Lower lobe of right lung (tissue), 2 donors: ENCODE data around the gene AATF. TPM values are rescaled to one million over a fixed set of nuclear protein-coding genes. Genes with fewer than 3 reads are reported as not detected.

Source experiments
- ATAC-seq, 2 donors: fragments of 200-7000 bp; cut with Tn5 transposase; one replicate each; pipeline ENCODE4 v1.9.1; 2020 to 2022; ENCODE audit warnings: mild to moderate bottlenecking in 2 of 2, moderate library complexity in 2 of 2
- DNase-seq: peaks from one replicate; pipeline ENCODE4 v3.0.0-alpha.2; 2020
- H3K27ac ChIP-seq: fragments of 200-600 bp; one replicate; pipeline ENCODE4 v1.8.0; 2022
- H3K27me3 ChIP-seq: fragments of 200-600 bp; one replicate; pipeline ENCODE4 v1.8.0; 2022; ENCODE audit warnings: low read depth
- H3K36me3 ChIP-seq: fragments of 200-600 bp; one replicate; pipeline ENCODE4 v1.8.0; 2022; ENCODE audit warnings: mild to moderate bottlenecking
- H3K4me1 ChIP-seq: fragments of 200-600 bp; one replicate; pipeline ENCODE4 v1.8.0; 2022
- H3K4me3 ChIP-seq: fragments of 200-600 bp; one replicate; pipeline ENCODE4 v1.8.0; 2022; ENCODE audit warnings: mild to moderate bottlenecking
- H3K9me3 ChIP-seq: fragments of 200-600 bp; one replicate; pipeline ENCODE4 v1.8.0; 2022
- CTCF ChIP-seq: fragments of 200-600 bp; IDR thresholded peaks from one replicate; pipeline ENCODE4 v1.8.0; 2022; ENCODE audit warnings: antibody characterized with exemption, mild to moderate bottlenecking
- intact Hi-C: fragments of 100-400 bp; cut with DNase I; formaldehyde crosslinking; loops from one replicate; pipeline ENCODE4 v1.11.0; 2022
- total RNA-seq: library from RNA; stranded (reverse); fragmentation: NEBNext Ultra II Directional; extraction: Animal tissue kit (Norgen Biotek cat#: 25700); gene quantifications from one replicate; pipeline ENCODE4 v1.2.1, GENCODE V29; 2021
- donor health status: DM: no; HTN: yes; CAD: no; lungs with severe emphysema.

The AATF gene
- total RNA-seq, 1 donor from 2014 or later = 39.6 TPM

- H3K4me3 ChIP-seq = no peak overlapping the region
- H3K36me3 ChIP-seq = peaks cover 36% of the 10 kb centered on the region
Observed at GRCh38 chr17:37051833-37052232, 103.1 kb downstream of the AATF start.

GRCh38 chr17:37052450-37052849 lies 103.7 kb downstream of the AATF start:
- Histone ChIP-seq H3K27me3 (no peaks in the 10 kb centered on the region), H3K36me3 (peaks cover 43% of the 10 kb centered on the region), H3K4me3 (no peak overlapping the region), H3K9me3 (no peaks in the 10 kb centered on the region), H3K4me1 (no peaks in the 10 kb centered on the region), H3K27ac (no peak overlapping the region)
- DNase-seq (no peak), ATAC-seq (no peak)
- intact Hi-C loops = no loop called here
- TF ChIP-seq CTCF = no peak

More at GRCh38 chr17:37051833-37052232, 103.1 kb downstream of the AATF start:
- DNase-seq (no peak), ATAC-seq (no peak)
- H3K4me1 ChIP-seq = no peaks in the 10 kb centered on the region
- intact Hi-C loops = no loop called here
- no peak for TF ChIP-seq CTCF
- H3K27me3 ChIP-seq = no peaks in the 10 kb centered on the region
- H3K27ac ChIP-seq = no peak overlapping the region
- no peaks in the 10 kb centered on the region for H3K9me3 ChIP-seq

GRCh38 chr17:37054894-37055293 lies 106.1 kb downstream of the AATF start:
- Histone ChIP-seq H3K4me3 (no peak overlapping the region), H3K27ac (no peak overlapping the region), H3K4me1 (no peaks in the 10 kb centered on the region), H3K9me3 (no peaks in the 10 kb centered on the region), H3K36me3 (peaks cover 42% of the 10 kb centered on the region), H3K27me3 (no peaks in the 10 kb centered on the region)
- no peak for DNase-seq
- intact Hi-C loops = no loop called here
- no peak for ATAC-seq
- TF ChIP-seq CTCF = no peak

- peaks cover 28% of the 10 kb centered on the region for H3K36me3 ChIP-seq
- no peaks in the 10 kb centered on the region for H3K27me3 ChIP-seq
- DNase-seq (no peak), ATAC-seq (no peak)
- no peak overlapping the region for H3K4me3 ChIP-seq
- intact Hi-C loops = no loop called here
- H3K27ac ChIP-seq = no peak overlapping the region
- no peak for TF ChIP-seq CTCF
- no peaks in the 10 kb centered on the region for H3K9me3 ChIP-seq
- no peaks in the 10 kb centered on the region for H3K4me1 ChIP-seq
Observed at GRCh38 chr17:37056622-37057021, 107.9 kb downstream of the AATF start.

- Histone ChIP-seq H3K4me3 (no peak overlapping the region), H3K4me1 (no peaks in the 10 kb centered on the region), H3K27me3 (peaks cover 5% of the 10 kb centered on the region), H3K27ac (no peak overlapping the region), H3K36me3 (peaks cover 23% of the 10 kb centered on the region), H3K9me3 (no peaks in the 10 kb centered on the region)
- DNase-seq (no peak), ATAC-seq (no peak)
- TF ChIP-seq CTCF = no peak
- intact Hi-C loops = no loop called here
Observed at GRCh38 chr17:37059493-37059892, 110.7 kb downstream of the AATF start.

GRCh38 chr17:37060094-37060493 lies 111.3 kb downstream of the AATF start:
- H3K9me3 ChIP-seq = no peaks in the 10 kb centered on the region
- no peak for TF ChIP-seq CTCF
- H3K4me1 ChIP-seq = no peaks in the 10 kb centered on the region
- no peak for DNase-seq
- H3K4me3 ChIP-seq = no peak overlapping the region
- H3K27ac ChIP-seq = no peak overlapping the region
- H3K36me3 ChIP-seq = peaks cover 23% of the 10 kb centered on the region
- intact Hi-C loops = no loop called here
- ATAC-seq = no peak
- peaks cover 8% of the 10 kb centered on the region for H3K27me3 ChIP-seq
